Osteocyte (in vitro differentiated cells): ENCODE data around the gene CAMKMT. TPM values are rescaled to one million over a fixed set of nuclear protein-coding genes. Genes with fewer than 3 reads are reported as not detected.
"Not testable (repeated sequence)": the region's sequence is repeated elsewhere in the genome, so short reads cannot be mapped to it uniquely, and the experiment has no call there.

Experiments
- DNase-seq: peaks from one replicate; pipeline ENCODE4 v3.0.0; 2021; ENCODE audit warnings: mixed read lengths; ENCODE audit not compliant: unreplicated experiment; ENCODE audit errors: extremely low spot score
- H3K27ac Mint-ChIP-seq: one replicate; pipeline ENCODE4 v1.8.0; 2021; ENCODE audit warnings: mild to moderate bottlenecking, mixed read lengths; ENCODE audit not compliant: unreplicated experiment
- H3K27me3 Mint-ChIP-seq: one replicate; pipeline ENCODE4 v1.8.0; 2021; ENCODE audit warnings: mixed read lengths; ENCODE audit not compliant: unreplicated experiment
- H3K36me3 Mint-ChIP-seq: one replicate; pipeline ENCODE4 v1.8.0; 2021; ENCODE audit warnings: mixed read lengths; ENCODE audit not compliant: unreplicated experiment
- H3K4me1 Mint-ChIP-seq: one replicate; pipeline ENCODE4 v1.8.0; 2021; ENCODE audit warnings: mixed read lengths; ENCODE audit not compliant: unreplicated experiment
- H3K4me3 Mint-ChIP-seq: one replicate; pipeline ENCODE4 v1.8.0; 2021; ENCODE audit warnings: mild to moderate bottlenecking, moderate library complexity, mixed read lengths; ENCODE audit not compliant: unreplicated experiment
- H3K9me3 Mint-ChIP-seq: one replicate; pipeline ENCODE4 v1.8.0; 2021; ENCODE audit warnings: mixed read lengths; ENCODE audit not compliant: unreplicated experiment
- total RNA-seq: library from RNA; stranded (reverse); gene quantifications from 2 replicates; pipeline ENCODE4 v1.2.1, GENCODE V29; 2021
- TF ChIP-seq, protein P1 (sequence below): fragments of 200-600 bp; sonication (generic); IDR thresholded peaks from 2 replicates; pipeline ENCODE4 v1.5.0; 2021; ENCODE audit warnings: antibody characterized with exemption, mild to moderate bottlenecking, moderate library complexity

CAMKMT gene
- total RNA-seq, 1 donor from 2014 or later: 10.9 TPM

DNA sequence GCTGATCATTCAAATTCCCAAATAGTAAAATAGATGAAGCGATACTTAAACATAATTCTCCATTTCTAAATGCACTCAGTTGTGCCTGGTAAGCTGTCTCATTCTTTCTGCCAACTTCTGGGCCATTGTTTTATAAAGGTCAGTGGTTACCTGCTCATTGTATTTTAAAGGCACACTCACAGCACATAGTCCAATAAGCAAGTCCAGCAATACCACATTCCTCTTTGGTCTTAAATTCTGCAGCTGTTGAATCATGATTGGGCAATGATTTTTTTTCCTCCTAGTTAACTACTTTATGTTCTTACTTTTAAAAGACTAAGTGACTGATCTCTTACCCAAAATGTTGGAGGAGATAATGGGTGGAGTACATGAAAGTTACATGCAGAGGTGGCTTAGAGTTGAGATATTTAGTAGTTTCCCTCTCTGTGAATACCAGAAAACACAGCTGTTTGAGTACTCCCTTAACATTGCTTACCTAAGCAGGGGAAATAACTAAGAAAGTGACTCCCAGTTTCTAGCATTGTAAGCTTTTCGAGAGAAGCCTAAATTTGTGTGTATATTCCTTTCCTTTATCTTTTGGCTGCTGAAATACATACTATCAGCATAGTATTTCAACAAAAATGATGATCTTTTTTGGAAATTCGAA, 220.7 kb downstream of the CAMKMT start:
- DNase-seq: no peak
- H3K4me1 Mint-ChIP-seq: peaks cover 8% of the 10 kb centered on the region

GRCh38 chr2:44595615-44596014, 233.9 kb downstream of the CAMKMT start:
- H3K4me3 Mint-ChIP-seq, H3K4me1 Mint-ChIP-seq, H3K9me3 Mint-ChIP-seq, H3K27me3 Mint-ChIP-seq, H3K36me3 Mint-ChIP-seq, DNase-seq, H3K27ac Mint-ChIP-seq: not testable (repeated sequence)

More for the DNA sequence above, 220.7 kb downstream of the CAMKMT start:
- Mint-ChIP-seq H3K27ac (no peak overlapping the region), H3K9me3 (no peaks in the 10 kb centered on the region), H3K36me3 (no peaks in the 10 kb centered on the region), H3K27me3 (no peaks in the 10 kb centered on the region), H3K4me3 (no peak overlapping the region)
- TF ChIP-seq, protein P1, sequence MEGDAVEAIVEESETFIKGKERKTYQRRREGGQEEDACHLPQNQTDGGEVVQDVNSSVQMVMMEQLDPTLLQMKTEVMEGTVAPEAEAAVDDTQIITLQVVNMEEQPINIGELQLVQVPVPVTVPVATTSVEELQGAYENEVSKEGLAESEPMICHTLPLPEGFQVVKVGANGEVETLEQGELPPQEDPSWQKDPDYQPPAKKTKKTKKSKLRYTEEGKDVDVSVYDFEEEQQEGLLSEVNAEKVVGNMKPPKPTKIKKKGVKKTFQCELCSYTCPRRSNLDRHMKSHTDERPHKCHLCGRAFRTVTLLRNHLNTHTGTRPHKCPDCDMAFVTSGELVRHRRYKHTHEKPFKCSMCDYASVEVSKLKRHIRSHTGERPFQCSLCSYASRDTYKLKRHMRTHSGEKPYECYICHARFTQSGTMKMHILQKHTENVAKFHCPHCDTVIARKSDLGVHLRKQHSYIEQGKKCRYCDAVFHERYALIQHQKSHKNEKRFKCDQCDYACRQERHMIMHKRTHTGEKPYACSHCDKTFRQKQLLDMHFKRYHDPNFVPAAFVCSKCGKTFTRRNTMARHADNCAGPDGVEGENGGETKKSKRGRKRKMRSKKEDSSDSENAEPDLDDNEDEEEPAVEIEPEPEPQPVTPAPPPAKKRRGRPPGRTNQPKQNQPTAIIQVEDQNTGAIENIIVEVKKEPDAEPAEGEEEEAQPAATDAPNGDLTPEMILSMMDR: no peak

GRCh38 chr2:44596537-44597320, 235.0 kb downstream of the CAMKMT start:
- Mint-ChIP-seq H3K27me3 (no peaks in the 10 kb centered on the region), H3K4me3 (no peak overlapping the region), H3K36me3 (peaks cover 5% of the 10 kb centered on the region), H3K27ac (no peak overlapping the region), H3K4me1 (no peaks in the 10 kb centered on the region), H3K9me3 (peaks cover 3% of the 10 kb centered on the region)
- no peak for DNase-seq
- TF ChIP-seq, protein P1: no peak

GRCh38 chr2:44598330-44599119, 236.8 kb downstream of the CAMKMT start:
- no peaks in the 10 kb centered on the region for H3K27me3 Mint-ChIP-seq
- H3K27ac Mint-ChIP-seq: no peak overlapping the region
- DNase-seq: no peak
- H3K9me3 Mint-ChIP-seq: peaks cover 3% of the 10 kb centered on the region
- TF ChIP-seq, protein P1: no peak
- peaks cover 5% of the 10 kb centered on the region for H3K36me3 Mint-ChIP-seq
- H3K4me1 Mint-ChIP-seq: no peaks in the 10 kb centered on the region
- no peak overlapping the region for H3K4me3 Mint-ChIP-seq

GRCh38 chr2:44599130-44599529, 237.4 kb downstream of the CAMKMT start:
- TF ChIP-seq, protein P1: no peak
- Mint-ChIP-seq H3K27me3 (no peaks in the 10 kb centered on the region), H3K27ac (no peak overlapping the region), H3K4me3 (no peak overlapping the region), H3K36me3 (peaks cover 1% of the 10 kb centered on the region), H3K4me1 (no peaks in the 10 kb centered on the region), H3K9me3 (peaks cover 3% of the 10 kb centered on the region)
- DNase-seq: no peak
